Measurements from ENCODE around the gene SVBP. TPM values are rescaled to one million over a fixed set of nuclear protein-coding genes. Genes with fewer than 3 reads are reported as not detected.
"Not testable (repeated sequence)": the region's sequence is repeated elsewhere in the genome, so short reads cannot be mapped to it uniquely, and the experiment has no call there.

Gene SVBP
- total RNA-seq, 1 donor from 2014 or later: 15.7 TPM

DNA sequence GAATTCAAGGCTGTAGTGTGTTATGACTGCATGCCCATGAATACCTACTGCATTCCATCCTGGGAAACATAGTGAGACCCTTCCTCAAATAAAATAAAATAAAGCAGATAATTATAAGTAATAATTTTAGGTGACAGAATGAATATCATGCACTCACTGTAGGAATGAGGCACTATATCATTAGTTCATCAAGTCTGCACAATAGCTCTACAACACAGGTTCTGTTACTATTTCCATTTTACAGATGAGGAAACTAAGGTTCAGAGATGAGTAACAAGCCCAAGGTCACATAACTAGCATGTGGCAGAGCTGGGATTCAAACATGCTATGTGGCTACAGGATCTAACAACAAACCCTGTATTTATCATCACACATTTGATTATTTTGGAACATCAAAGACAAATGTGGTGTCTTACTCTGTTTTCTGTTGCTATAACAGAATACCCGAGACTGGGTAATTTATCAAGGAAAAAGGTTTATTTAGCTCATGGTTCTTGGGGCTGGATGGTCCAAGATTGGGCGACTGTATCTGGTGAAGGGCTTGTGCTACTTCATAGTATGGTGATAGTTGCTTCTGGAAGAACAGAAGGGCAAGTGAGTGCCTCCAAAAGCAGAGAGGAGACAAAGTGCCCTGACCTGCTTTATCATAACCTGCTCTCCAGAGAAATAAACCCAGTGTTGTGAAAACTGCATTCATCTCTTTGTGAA is 24.4 kb upstream of the SVBP start:
- DNase-seq (ENCODE audit: low read depth in 2 of 2): no peak

DNA sequence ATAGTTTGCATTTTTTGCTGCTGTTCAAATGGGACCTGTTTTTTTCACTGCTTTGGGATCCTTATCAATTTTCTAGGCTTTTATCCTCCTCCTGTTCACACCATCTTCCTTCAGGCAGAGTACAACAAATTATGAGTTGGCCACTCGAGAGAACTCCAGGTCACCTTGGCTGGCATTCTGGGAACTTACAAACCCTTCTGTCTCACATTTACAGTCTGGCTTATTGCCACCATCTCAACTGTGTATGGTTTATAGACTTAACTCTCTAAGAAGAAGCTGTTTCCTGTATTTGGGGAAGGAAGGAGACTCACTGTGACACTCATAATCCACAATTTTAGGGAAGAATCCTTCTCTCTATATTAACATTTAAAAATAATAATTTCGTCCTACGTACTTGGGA is 23.8 kb upstream of the SVBP start:
- DNase-seq (ENCODE audit: low read depth in 2 of 2): no peak

DNA sequence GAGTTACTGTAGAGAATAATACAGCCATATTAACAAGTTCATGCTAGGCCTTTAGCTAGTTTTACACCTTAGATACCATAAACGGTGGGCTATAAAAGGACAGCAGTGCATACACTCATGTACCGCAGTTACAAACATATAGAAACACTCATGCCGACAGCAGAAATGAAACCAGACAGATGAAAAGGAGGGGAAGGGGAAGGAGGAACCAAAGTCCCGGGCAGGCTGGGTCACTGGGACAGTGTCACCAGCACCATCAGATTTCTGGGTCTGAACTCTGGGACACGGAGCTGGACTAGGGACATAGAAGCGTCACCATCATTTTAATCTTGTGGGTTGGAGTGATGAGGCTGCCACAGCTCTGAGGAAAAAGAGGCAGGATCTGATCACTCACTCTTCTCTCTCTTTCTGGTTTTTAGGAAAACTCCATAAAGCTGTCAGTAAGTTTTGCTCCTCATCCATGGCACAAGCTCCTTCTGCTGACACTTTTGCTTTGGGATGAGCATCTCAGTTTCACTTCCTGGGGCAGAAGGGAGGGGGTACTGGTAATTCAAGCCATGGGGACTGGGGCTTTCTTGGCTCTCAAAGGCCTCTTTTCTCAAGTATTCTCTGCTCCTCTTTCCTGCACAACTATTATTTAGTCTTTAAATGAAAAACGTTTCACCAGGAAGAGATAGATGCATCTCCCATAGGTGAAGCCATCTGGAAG is 21.4 kb upstream of the SVBP start:
- DNase-seq (ENCODE audit: low read depth in 2 of 2): no peak

- DNase-seq (ENCODE audit: low read depth in 2 of 2): no peak
These were observed 20.5 kb upstream of the SVBP start for GRCh38 chr1:42837709-42838108.

DNA sequence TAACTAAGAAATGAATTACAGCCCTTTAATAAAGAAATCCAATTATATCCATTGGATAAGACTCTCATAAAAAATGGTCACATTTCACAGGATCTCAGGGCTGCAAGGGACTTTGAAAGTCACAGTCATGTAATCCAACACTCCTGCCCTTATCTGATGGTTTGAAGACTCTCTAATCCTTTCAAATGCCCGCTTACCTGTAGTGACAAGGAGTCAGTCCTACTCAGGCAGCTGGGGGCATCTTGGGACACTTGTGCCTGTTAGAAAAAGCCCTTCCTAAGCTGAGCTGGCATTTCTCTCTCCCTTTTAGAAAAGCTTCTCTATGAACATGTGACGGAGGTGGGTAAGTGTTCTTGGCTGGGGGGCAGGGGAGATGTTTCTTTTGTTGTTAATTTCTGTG is 18.2 kb upstream of the SVBP start:
- DNase-seq (ENCODE audit: low read depth in 2 of 2): no peak

- DNase-seq (ENCODE audit: low read depth in 2 of 2): no peak
These were observed 17.6 kb upstream of the SVBP start for GRCh38 chr1:42834803-42835202.

GRCh38 chr1:42833981-42834380 is 16.8 kb upstream of the SVBP start:
- no peak for DNase-seq (ENCODE audit: low read depth in 2 of 2)

DNA sequence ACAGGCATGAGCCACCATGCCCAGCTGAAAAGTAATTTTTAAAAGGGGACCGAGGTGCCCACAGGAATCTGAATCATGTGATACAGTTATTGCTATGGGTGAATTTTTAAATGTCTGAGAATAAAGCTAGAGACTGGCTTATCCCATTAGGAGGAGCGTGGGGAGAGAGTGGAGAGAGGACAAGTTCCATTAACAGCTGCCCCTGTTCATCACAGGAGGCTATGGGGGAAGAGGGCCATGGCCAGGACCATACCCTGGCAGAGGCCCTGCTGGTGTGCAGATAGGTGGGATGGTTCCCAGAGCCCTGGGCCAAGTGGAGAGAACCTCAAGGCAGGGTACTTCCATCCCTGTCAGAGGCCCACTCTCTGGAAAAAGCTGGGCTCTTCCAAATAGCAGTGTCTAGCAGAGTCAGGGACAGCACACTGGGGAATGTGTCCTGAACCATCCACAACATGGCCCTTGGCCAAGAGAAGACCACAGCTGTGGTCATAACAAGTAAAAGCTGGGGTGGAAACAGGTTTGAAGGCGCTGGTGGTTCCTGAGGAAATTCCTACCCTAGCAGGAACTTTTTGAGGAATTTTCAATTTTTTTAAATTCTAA is 15.5 kb upstream of the SVBP start:
- DNase-seq (ENCODE audit: low read depth in 2 of 2): no peak

GRCh38 chr1:42831273-42831672 is 14.1 kb upstream of the SVBP start:
- DNase-seq (ENCODE audit: low read depth in 2 of 2): no peak

- no peak for DNase-seq (ENCODE audit: low read depth in 2 of 2)
These were observed 13.4 kb upstream of the SVBP start for GRCh38 chr1:42830631-42831030.

DNA sequence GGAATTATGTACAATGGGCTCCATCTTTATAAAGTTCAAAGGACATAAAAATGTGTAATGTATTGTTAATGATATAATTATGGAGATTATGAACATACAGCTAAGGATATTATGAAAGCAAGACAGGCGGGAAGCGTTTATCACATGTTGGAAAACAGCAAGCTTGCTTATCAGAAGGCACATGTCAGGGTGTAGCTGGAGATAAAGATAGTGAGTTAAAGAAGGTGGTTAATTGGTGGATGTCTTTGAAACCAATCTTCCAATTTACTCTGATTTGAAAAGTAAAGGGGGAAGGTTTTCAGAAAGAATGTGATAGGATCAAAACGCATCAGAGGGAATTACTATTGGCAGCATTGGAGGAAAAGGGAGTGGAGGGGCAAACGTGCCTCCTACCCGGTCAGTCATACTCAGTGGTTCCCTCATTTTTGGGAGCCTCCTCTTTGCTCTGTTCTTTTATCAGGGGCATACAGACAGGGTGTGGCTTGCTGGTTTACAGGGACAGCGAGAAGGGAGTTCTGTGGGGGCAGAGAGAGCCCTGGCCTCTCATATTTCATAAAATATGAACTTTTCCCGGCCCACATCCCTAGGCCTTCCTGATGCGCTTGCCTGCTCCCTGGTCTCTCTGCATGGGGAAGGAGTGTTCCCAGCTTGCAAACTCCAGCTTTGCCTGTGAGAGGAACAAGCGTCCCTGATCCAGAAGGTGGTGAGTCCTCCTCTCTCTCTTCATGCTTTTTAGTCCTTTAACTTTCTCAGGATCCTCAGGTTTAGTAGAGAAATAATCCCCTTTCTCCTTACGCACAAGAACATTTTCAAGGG is 8.0 kb upstream of the SVBP start:
- no peak for DNase-seq (ENCODE audit: low read depth in 2 of 2)

DNA sequence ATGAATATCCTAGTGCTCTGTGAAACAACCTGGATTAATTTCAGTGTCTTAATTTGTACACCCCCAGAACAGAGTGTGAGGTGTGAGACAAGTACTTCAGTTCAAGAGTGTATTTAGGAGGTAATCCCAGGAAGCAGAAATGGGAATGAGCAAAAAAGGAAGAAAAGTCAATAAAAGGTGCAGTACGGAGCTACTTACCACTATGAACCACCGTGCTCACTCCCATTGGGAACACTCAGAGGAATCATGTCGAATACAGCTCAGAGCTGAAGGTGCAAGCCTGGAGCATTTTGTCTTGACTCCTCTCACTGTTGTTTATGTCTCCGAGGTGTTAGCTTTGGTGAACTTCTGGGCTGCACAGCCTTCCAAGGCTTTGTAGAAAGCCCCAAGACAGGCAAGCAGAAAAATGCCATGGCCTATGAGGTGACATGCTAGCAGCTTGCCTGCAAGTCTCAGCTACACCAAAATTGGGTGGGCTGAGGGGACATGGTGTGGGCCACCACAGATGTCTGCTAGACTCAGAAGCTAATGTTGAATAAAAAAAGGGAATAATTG is 7.4 kb upstream of the SVBP start:
- no peak for DNase-seq (ENCODE audit: low read depth in 2 of 2)

- no peak for DNase-seq (ENCODE audit: low read depth in 2 of 2)
These were observed 5.7 kb upstream of the SVBP start for GRCh38 chr1:42822800-42823392.

- no peak for DNase-seq (ENCODE audit: low read depth in 2 of 2)
These were observed 4.5 kb upstream of the SVBP start for GRCh38 chr1:42821690-42822089.

GRCh38 chr1:42820813-42821212 is 3.6 kb upstream of the SVBP start:
- no peak for DNase-seq (ENCODE audit: low read depth in 2 of 2)

GRCh38 chr1:42817976-42818375 is 779 bp upstream of the SVBP start:
- no peak for DNase-seq (ENCODE audit: low read depth in 2 of 2)

GRCh38 chr1:42817440-42817767 is 207 bp upstream of the SVBP start:
- DNase-seq (ENCODE audit: low read depth in 2 of 2): no peak

DNA sequence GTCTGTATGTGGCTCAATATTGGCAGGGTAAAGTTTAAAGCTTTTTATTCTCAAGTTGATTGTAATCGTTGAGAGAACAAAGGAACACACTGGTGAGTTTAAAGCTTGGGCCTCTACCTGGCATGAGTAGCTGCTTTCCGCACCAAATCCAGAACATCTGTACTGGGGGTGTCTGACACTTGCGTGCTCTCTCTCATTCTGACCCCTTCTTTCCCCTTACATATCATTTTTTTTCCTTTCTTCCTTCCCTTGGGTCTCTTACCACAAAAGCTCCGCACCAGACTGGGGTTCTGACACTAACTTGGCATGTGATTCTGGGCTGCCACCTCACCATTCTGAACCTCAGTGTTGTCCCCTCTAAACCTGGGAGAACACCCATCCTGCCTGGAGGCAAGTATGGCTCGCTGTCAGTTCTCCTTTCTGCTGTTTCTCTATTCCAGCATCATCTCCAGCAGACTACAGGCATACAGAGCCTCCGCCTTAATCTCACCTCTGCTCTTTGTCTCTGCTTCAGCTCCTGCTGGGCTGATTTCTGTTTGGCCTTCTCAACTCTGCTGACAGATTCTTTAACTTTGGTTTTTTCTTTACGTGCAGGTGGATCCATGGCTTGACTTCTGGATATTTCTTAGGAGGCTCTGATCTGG is 1.1 kb downstream of the SVBP start:
- peak in 1 of 2 donors; percentile 18 for DNase-seq (ENCODE audit: low read depth in 2 of 2)

DNA sequence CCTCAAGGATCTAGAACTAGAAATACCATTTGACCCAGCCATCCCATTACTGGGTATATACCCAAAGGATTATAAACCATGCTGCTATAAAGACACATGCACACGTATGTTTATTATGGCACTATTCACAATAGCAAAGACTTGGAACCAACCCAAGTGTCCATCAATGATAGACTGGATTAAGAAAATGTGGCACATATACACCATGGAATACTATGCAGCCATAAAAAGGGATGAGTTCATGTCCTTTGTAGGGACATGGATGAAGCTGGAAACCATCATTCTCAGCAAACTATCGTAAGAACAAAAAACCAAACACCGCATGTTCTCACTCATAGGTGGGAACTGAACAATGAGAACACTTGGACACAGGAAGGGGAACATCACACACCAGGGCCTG is 2.4 kb downstream of the SVBP start:
- DNase-seq (ENCODE audit: low read depth in 2 of 2): not testable (repeated sequence)

DNA sequence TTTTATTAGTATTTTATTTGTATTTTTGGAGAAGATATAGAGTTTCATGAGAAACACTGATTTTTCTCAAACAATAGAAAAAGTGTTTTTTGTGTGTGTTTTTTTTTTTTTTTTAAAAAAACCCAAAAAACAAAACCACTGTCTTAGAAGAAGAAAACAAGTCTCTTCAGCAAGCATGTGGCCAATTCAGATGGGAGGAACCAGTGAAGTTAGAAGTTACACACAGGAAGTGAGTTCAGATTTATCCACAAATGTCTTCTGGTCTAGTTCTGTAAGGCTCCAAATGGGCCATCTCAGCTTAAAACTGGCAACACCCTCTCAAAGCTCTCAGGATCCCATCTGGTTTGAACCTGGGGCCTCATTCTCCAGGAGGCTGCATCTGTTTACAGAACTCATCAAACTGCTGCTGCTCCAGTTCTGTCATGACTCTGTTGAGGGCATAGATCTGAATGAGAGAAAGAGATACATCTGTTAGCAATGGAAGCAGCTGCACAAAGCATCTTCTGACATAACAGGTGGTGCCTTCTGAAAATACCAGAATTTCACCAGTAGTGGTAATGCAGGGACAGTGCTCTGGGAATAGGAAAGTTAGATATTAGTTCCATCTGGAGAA is 10.0 kb downstream of the SVBP start:
- no peak for DNase-seq (ENCODE audit: low read depth in 2 of 2)

- DNase-seq (ENCODE audit: low read depth in 2 of 2): no peak
These were observed 10.6 kb downstream of the SVBP start for GRCh38 chr1:42806593-42806992.

Data from dermis microvascular lymphatic vessel endothelial cell (primary cell).